SU-DHL-6 (cell line): Measurements from ENCODE around the gene CYTH1.

Experiments used
- CTCF ChIP-seq: fragments of 200-600 bp; sonication (generic); IDR thresholded peaks from one replicate; pipeline ENCODE4 v1.5.1; 2017; ENCODE audit warnings: antibody characterized with exemption, mild to moderate bottlenecking, low read length, moderate library complexity; ENCODE audit not compliant: insufficient read depth, poor library complexity, severe bottlenecking
- EZH2phosphoT487 ChIP-seq: fragments of 200-600 bp; sonication (generic), shearing (Covaris generic); conservative IDR thresholded peaks from 2 replicates; pipeline ENCODE4 v1.6.1; 2018; ENCODE audit warnings: mild to moderate bottlenecking, antibody characterized with exemption, low read length, moderate library complexity, mixed read lengths

GRCh38 chr17:78797691-78798585 is 15.9 kb upstream of the CYTH1 start:
- TF ChIP-seq CTCF (no peak), EZH2phosphoT487 (no peak)
